ENCODE data around the gene PPL.

PPL gene

GRCh38 chr16:4869147-4869805 is 67.7 kb downstream of the PPL start:
- peak overlapping the region; percentile 43 for H3K27ac ChIP-seq
- DNase-seq (ENCODE audit: low read depth, low spot score), result no peak

GRCh38 chr16:4868535-4868934 is 68.4 kb downstream of the PPL start:
- H3K27ac ChIP-seq, result peak overlapping the region; percentile 43
- no peak for DNase-seq (ENCODE audit: low read depth, low spot score)

- DNase-seq (ENCODE audit: low read depth, low spot score), result no peak
- no peak overlapping the region for H3K27ac ChIP-seq
These were observed 68.9 kb downstream of the PPL start for GRCh38 chr16:4868026-4868425.

- DNase-seq (ENCODE audit: low read depth, low spot score), result no peak
- H3K27ac ChIP-seq, result no peak overlapping the region
These were observed 70.4 kb downstream of the PPL start for GRCh38 chr16:4866586-4866985.

- DNase-seq (ENCODE audit: low read depth, low spot score), result no peak
- H3K27ac ChIP-seq, result no peak overlapping the region
These were observed 71.6 kb downstream of the PPL start for GRCh38 chr16:4865231-4865860.

- DNase-seq (ENCODE audit: low read depth, low spot score), result no peak
- no peak overlapping the region for H3K27ac ChIP-seq
These were observed 72.2 kb downstream of the PPL start for GRCh38 chr16:4864728-4865127.

- peak overlapping the region; percentile 19 for H3K27ac ChIP-seq
- DNase-seq (ENCODE audit: low read depth, low spot score), result no peak
These were observed 74.3 kb downstream of the PPL start for GRCh38 chr16:4862639-4863038.

GRCh38 chr16:4860727-4861342 is 76.1 kb downstream of the PPL start:
- H3K27ac ChIP-seq, result no peak overlapping the region

GRCh38 chr16:4859900-4860255 is 77.1 kb downstream of the PPL start:
- DNase-seq (ENCODE audit: low read depth, low spot score), result no peak
- H3K27ac ChIP-seq, result peak overlapping the region; percentile 58

More at GRCh38 chr16:4860727-4861342, 76.1 kb downstream of the PPL start:
- no peak for DNase-seq (ENCODE audit: low read depth, low spot score)

- DNase-seq (ENCODE audit: low read depth, low spot score), result no peak
- H3K27ac ChIP-seq, result peak overlapping the region; percentile 58
These were observed 77.6 kb downstream of the PPL start for GRCh38 chr16:4859190-4859899.

- no peak for DNase-seq (ENCODE audit: low read depth, low spot score)
- no peak overlapping the region for H3K27ac ChIP-seq
These were observed 81.1 kb downstream of the PPL start for GRCh38 chr16:4855804-4856203.

GRCh38 chr16:4855371-4855770 is 81.6 kb downstream of the PPL start:
- no peak overlapping the region for H3K27ac ChIP-seq
- no peak for DNase-seq (ENCODE audit: low read depth, low spot score)

- peak overlapping the region; percentile 53 for H3K27ac ChIP-seq
- no peak for DNase-seq (ENCODE audit: low read depth, low spot score)
These were observed 84.6 kb downstream of the PPL start for GRCh38 chr16:4852221-4852872.

- H3K27ac ChIP-seq, result no peak overlapping the region
These were observed 86.7 kb downstream of the PPL start for GRCh38 chr16:4850211-4850610.

GRCh38 chr16:4847774-4848587 is 89.0 kb downstream of the PPL start:
- DNase-seq (ENCODE audit: low read depth, low spot score), result no peak

More at GRCh38 chr16:4850211-4850610, 86.7 kb downstream of the PPL start:
- no peak for DNase-seq (ENCODE audit: low read depth, low spot score)

GRCh38 chr16:4846901-4847773 is 89.8 kb downstream of the PPL start, which contains the start of the genes GLYR1 and UBN1:
Gene GLYR1, minus strand, starts transcription at chr16:4847288. Its CDS starts 23 bp downstream, at chr16:4847265.
Gene UBN1, plus strand, starts transcription at chr16:4847481. Its CDS starts 5,437 bp downstream, at chr16:4852918.
- H3K27ac ChIP-seq, result peak within 1 kb of the TSS; percentile 88
- peak; percentile 85 for DNase-seq (ENCODE audit: low read depth, low spot score)

More at GRCh38 chr16:4847774-4848587, 89.0 kb downstream of the PPL start:
- H3K27ac ChIP-seq, result peak overlapping the region; percentile 88

GRCh38 chr16:4846503-4846900 is 90.4 kb downstream of the PPL start:
- peak overlapping the region; percentile 88 for H3K27ac ChIP-seq
- no peak for DNase-seq (ENCODE audit: low read depth, low spot score)

GRCh38 chr16:4840984-4841383 is 96.0 kb downstream of the PPL start:
- DNase-seq (ENCODE audit: low read depth, low spot score), result no peak

More at GRCh38 chr16:4840984-4841383, 96.0 kb downstream of the PPL start:
- H3K27ac ChIP-seq, result no peak overlapping the region

Measured in epithelial cell of prostate (primary cell).